Keratinocyte (primary cell): ENCODE measurements around the gene DIABLO. TPM values are rescaled to one million over a fixed set of nuclear protein-coding genes. Genes with fewer than 3 reads are reported as not detected.

ENCODE experiments used
- DNase-seq: peaks from one replicate; pipeline ENCODE4 v3.0.0-alpha.2; 2011; ENCODE audit warnings: low read depth, missing footprints, low spot score
- FAIRE-seq: peaks from 2 replicates; lab custom pipeline; 2011; peaks lifted over from hg19 to GRCh38; lab: Jason Lieb, UNC
- H2AFZ ChIP-seq: 2 replicates; pipeline ENCODE4 v1.6.0; 2012; ENCODE audit warnings: low read length, control low read depth, inconsistent platforms; ENCODE audit not compliant: control insufficient read depth
- H3K27ac ChIP-seq: 2 replicates; pipeline ENCODE4 v1.5.1; 2011; ENCODE audit warnings: low read length; ENCODE audit not compliant: control insufficient read depth, insufficient read depth
- H3K27me3 ChIP-seq: 3 replicates; pipeline ENCODE4 v1.6.0; 2011; ENCODE audit warnings: low read length; ENCODE audit not compliant: control insufficient read depth, insufficient read depth; ENCODE audit errors: extremely low read depth
- H3K36me3 ChIP-seq, 2 experiments: 2 replicates in 1 of 2; 3 replicates in 1 of 2; pipeline ENCODE4 v1.5.1; 2011; ENCODE audit warnings: low read length in 2 of 2, mild to moderate bottlenecking in 1 of 2; ENCODE audit not compliant: control insufficient read depth in 2 of 2, insufficient read depth in 2 of 2; ENCODE audit errors: extremely low read depth in 1 of 2
- H3K4me1 ChIP-seq: 3 replicates; pipeline ENCODE4 v1.5.1; 2011; ENCODE audit warnings: low read length; ENCODE audit not compliant: control insufficient read depth, insufficient read depth; ENCODE audit errors: extremely low read depth
- H3K4me2 ChIP-seq: 3 replicates; pipeline ENCODE4 v1.6.0; 2011; ENCODE audit warnings: low read depth, low read length; ENCODE audit not compliant: control insufficient read depth, insufficient read depth; ENCODE audit errors: extremely low read depth
- H3K4me3 ChIP-seq, 3 experiments: fragments of 200-600 bp in 1 of 3; sonication (generic) in 1 of 3; 2 replicates in 2 of 3; 3 replicates in 1 of 3; pipeline ENCODE4 v1.5.1; 2011 to 2016; ENCODE audit warnings: low read length in 3 of 3, mild to moderate bottlenecking in 3 of 3, control low read depth in 2 of 3, inconsistent platforms in 1 of 3, low read depth in 1 of 3, mixed read lengths in 1 of 3, mixed run types in 1 of 3, moderate library complexity in 1 of 3; ENCODE audit not compliant: control insufficient read depth in 2 of 3, insufficient read depth in 2 of 3; ENCODE audit errors: extremely low read depth in 1 of 3
- H3K79me2 ChIP-seq: 2 replicates; pipeline ENCODE4 v1.6.0; 2012; ENCODE audit warnings: low read length; ENCODE audit not compliant: control insufficient read depth, insufficient read depth
- H3K9ac ChIP-seq: 3 replicates; pipeline ENCODE4 v1.6.0; 2011; ENCODE audit warnings: low read length; ENCODE audit not compliant: control insufficient read depth, insufficient read depth; ENCODE audit errors: extremely low read depth
- H3K9me1 ChIP-seq: 3 replicates; pipeline ENCODE4 v1.6.0; 2011; ENCODE audit warnings: low read length; ENCODE audit not compliant: control insufficient read depth, insufficient read depth; ENCODE audit errors: extremely low read depth
- H3K9me3 ChIP-seq: 2 replicates; pipeline ENCODE4 v1.5.1; 2012; ENCODE audit warnings: low read depth, low read length; ENCODE audit not compliant: control insufficient read depth
- H4K20me1 ChIP-seq: 3 replicates; pipeline ENCODE4 v1.6.0; 2011; ENCODE audit warnings: low read length; ENCODE audit not compliant: control insufficient read depth, insufficient read depth; ENCODE audit errors: extremely low read depth
- CTCF ChIP-seq, 3 experiments: IDR thresholded peaks in 1 of 3; conservative IDR thresholded peaks in 1 of 3; optimal IDR thresholded peaks in 1 of 3; 2 replicates in 2 of 3; 3 replicates in 1 of 3; pipeline versions ENCODE3 to v1.5.1; 2011; ENCODE audit warnings: low read length in 3 of 3, mild to moderate bottlenecking in 3 of 3, moderate library complexity in 2 of 3, control low read depth in 1 of 3, inconsistent platforms in 1 of 3; ENCODE audit not compliant: insufficient read depth in 2 of 3; ENCODE audit errors: extremely low read depth in 1 of 3
- EZH2 ChIP-seq: IDR thresholded peaks from one replicate; pipeline ENCODE4 v1.6.1; 2012; ENCODE audit warnings: inconsistent platforms, mild to moderate bottlenecking, low read length, moderate library complexity
- dilution Hi-C: fragments of 300-500 bp; cut with MboI; formaldehyde crosslinking; loops from one replicate; pipeline ENCODE4 v1.7.0; 2020; ENCODE audit warnings: low sequenced_read_pairs; ENCODE audit not compliant: extremely low pct_ligation_motif_present
- polyA plus RNA-seq, 5 experiments: library from polyadenylated mRNA; depleted of rRNA in 3 of 5; stranded (reverse) in 3 of 5; stranded (forward) in 1 of 5; unstranded in 1 of 5; fragments of >200 nt; gene quantifications; 1 replicate in 1 of 5; 2 replicates in 3 of 5; 3 replicates in 1 of 5; pipeline versions ENCODE4 v1.2.1 to v1.2.3, GENCODE V29; 2011 to 2012; ENCODE audit warnings: missing spikeins in 2 of 5, low read depth in 1 of 5, low replicate concordance in 1 of 5

DIABLO gene
- polyA plus RNA-seq, 1 donor (not counting 4 experiments of a cell fraction or from before 2014, with no cell fraction given), result 41.6 TPM

DNA sequence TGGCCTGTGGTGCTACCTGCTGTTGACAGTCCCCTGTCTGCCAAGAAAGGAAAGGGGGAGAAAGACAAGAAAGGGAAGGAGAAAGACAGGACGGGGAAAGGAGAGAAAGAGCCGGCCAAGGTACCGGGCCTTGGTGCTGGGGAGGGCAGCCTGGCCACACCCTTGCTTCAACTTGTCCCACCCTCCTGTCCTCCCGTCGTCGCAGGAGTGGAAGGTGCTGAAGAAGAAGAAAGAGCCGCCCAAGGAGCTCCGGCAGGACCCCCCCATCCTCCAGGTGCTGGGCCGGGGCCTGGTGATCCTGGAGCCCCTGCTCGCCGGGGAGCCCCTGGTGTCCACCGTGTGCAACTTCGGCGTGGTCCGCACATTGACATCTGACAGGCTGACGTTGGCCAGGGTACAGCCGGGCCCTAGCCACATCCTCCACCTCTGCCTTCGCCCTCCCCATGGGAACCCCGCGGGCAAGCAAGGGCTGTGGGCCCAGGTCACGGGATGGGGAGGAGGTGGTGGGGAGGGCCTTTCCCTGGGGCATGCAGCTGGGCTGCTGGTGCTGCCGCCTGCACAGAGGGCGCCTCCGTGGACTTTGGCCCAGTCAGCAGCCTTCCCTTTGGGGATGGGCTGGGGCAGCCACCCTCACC, 25.2 kb downstream of the DIABLO start:
- peaks cover 12% of the 10 kb centered on the region for H3K27me3 ChIP-seq
- TF ChIP-seq EZH2, result no peak
- TF ChIP-seq CTCF (optimal IDR thresholded peaks at IDR 0.05 in 1 of 3, IDR thresholded peaks at IDR 0.05 in 1 of 3, conservative IDR thresholded peaks at IDR 0.05 in 1 of 3; ENCODE audit: extremely low read depth in 1 of 3, insufficient read depth in 2 of 3, low read length in 3 of 3), result no peak
- no peaks in the 10 kb centered on the region for H3K36me3 ChIP-seq
- H3K9me3 ChIP-seq, result no peaks in the 10 kb centered on the region
- H4K20me1 ChIP-seq, result no peaks in the 10 kb centered on the region
- FAIRE-seq (no peak), DNase-seq (no peak)
- no peak overlapping the region for H3K27ac ChIP-seq
- no peaks in the 10 kb centered on the region for H3K79me2 ChIP-seq
- H3K9ac ChIP-seq, result no peak overlapping the region
- H2AFZ ChIP-seq, result no peak overlapping the region
- no peak overlapping the region for H3K4me2 ChIP-seq
- peaks cover 3% of the 10 kb centered on the region for H3K4me1 ChIP-seq
- dilution Hi-C loops, result no loop called here
- H3K4me3 ChIP-seq, result no peak overlapping the region
- H3K9me1 ChIP-seq, result no peaks in the 10 kb centered on the region

DNA sequence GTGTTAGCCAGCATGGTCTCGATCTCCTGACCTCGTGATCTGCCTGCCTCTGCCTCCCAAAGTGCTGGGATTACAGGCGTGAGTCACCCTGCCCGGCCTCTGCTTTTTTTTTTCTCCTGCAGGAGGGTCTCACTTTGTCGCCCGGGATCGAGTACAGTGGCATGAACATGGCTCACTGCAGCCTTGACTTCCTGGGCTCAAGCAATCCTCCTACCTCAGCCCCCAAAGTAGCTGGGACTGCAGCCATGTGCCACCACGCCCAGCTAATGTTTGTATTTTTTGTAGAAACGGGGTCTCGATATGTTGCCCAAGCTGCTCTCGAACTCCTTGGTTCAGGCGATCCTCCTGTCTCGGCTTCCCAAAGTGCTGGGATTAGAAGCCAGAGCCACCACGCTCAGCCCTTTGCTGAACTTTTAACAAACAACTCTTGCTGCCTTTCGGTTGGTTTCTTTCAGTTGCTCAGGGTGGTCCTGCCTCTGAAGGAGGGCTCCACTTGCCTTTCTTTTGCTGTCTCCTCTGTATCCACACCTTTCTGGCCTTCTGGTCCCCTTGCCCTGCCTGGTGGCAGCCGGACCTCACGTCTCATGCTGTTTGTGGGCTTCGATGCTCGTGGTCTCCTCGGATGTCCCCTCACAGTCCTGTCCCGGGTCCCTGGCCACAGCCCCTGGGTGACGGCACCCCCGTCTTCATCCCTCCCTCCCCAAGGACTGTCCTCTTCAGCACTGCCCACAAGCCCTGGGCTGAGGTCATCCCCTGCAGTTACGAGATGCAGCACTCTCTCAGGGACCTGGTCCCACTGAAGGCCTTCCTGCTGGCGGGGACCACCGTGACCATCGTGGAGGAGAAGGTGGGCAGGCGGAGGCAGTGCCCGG, 26.1 kb downstream of the DIABLO start:
- TF ChIP-seq CTCF (optimal IDR thresholded peaks at IDR 0.05 in 1 of 3, IDR thresholded peaks at IDR 0.05 in 1 of 3, conservative IDR thresholded peaks at IDR 0.05 in 1 of 3; ENCODE audit: extremely low read depth in 1 of 3, insufficient read depth in 2 of 3, low read length in 3 of 3), result no peak
- no peak for TF ChIP-seq EZH2
- no peak for FAIRE-seq

More for the DNA sequence above, 26.1 kb downstream of the DIABLO start:
- Histone ChIP-seq H3K27ac (no peak overlapping the region), H2AFZ (no peak overlapping the region), H3K36me3 (no peaks in the 10 kb centered on the region), H3K9me3 (peaks cover 3% of the 10 kb centered on the region), H3K9me1 (no peaks in the 10 kb centered on the region), H4K20me1 (no peaks in the 10 kb centered on the region), H3K4me1 (peaks cover 3% of the 10 kb centered on the region), H3K79me2 (no peaks in the 10 kb centered on the region), H3K4me2 (no peak overlapping the region), H3K9ac (no peak overlapping the region), H3K4me3 (no peak overlapping the region), H3K27me3 (peaks cover 9% of the 10 kb centered on the region)
- dilution Hi-C loops, result no loop called here
- DNase-seq, result no peak
